LoVo (cell line): ENCODE results near the gene SLC8A1.
"Not testable (repeated sequence)": the region's sequence is repeated elsewhere in the genome, so short reads cannot be mapped to it uniquely, and the experiment has no call there.

ENCODE experiments used
- DNase-seq: peaks from one replicate; pipeline ENCODE4 v3.0.0-alpha.2; 2016; ENCODE audit warnings: low spot score

The SLC8A1 gene

GRCh38 chr2:40108851-40109250 is 343.0 kb downstream of the SLC8A1 start:
- DNase-seq = no peak

- DNase-seq = no peak
Measured at GRCh38 chr2:40106061-40106460, 345.8 kb downstream of the SLC8A1 start.

GRCh38 chr2:40105593-40105992 is 346.3 kb downstream of the SLC8A1 start:
- DNase-seq = no peak

- no peak for DNase-seq
Measured at GRCh38 chr2:40103590-40103989, 348.3 kb downstream of the SLC8A1 start.

GRCh38 chr2:40103163-40103562 is 348.7 kb downstream of the SLC8A1 start:
- DNase-seq = no peak

- no peak for DNase-seq
Measured at GRCh38 chr2:40102447-40102846, 349.4 kb downstream of the SLC8A1 start.

- no peak for DNase-seq
Measured at GRCh38 chr2:40101131-40101575, 350.7 kb downstream of the SLC8A1 start.

- no peak for DNase-seq
Measured at GRCh38 chr2:40100676-40101075, 351.2 kb downstream of the SLC8A1 start.

- no peak for DNase-seq
Measured at GRCh38 chr2:40098786-40099470, 353.0 kb downstream of the SLC8A1 start.

GRCh38 chr2:40097691-40098385 is 354.1 kb downstream of the SLC8A1 start:
- DNase-seq = no peak

GRCh38 chr2:40096360-40096759 is 355.5 kb downstream of the SLC8A1 start:
- DNase-seq = no peak

- peak; percentile 11 for DNase-seq
Measured at GRCh38 chr2:40095000-40095399, 356.9 kb downstream of the SLC8A1 start.

- no peak for DNase-seq
Measured at GRCh38 chr2:40094451-40094850, 357.4 kb downstream of the SLC8A1 start.

GRCh38 chr2:40093021-40093675 is 358.7 kb downstream of the SLC8A1 start:
- no peak for DNase-seq

GRCh38 chr2:40090044-40090443 is 361.8 kb downstream of the SLC8A1 start:
- DNase-seq = no peak

- DNase-seq = no peak
Measured at GRCh38 chr2:40087927-40088326, 364.0 kb downstream of the SLC8A1 start.

- no peak for DNase-seq
Measured at GRCh38 chr2:40087434-40087833, 364.5 kb downstream of the SLC8A1 start.

- no peak for DNase-seq
Measured at GRCh38 chr2:40085786-40086185, 366.1 kb downstream of the SLC8A1 start.

GRCh38 chr2:40073336-40073735 is 378.6 kb downstream of the SLC8A1 start:
- not testable (repeated sequence) for DNase-seq

GRCh38 chr2:40072442-40073232 is 379.3 kb downstream of the SLC8A1 start:
- DNase-seq = no peak

GRCh38 chr2:40062381-40062780 is 389.5 kb downstream of the SLC8A1 start:
- no peak for DNase-seq

- DNase-seq = no peak
Measured at GRCh38 chr2:40049781-40050180, 402.1 kb downstream of the SLC8A1 start.
